ENCODE results near the gene CACNA1S.

CACNA1S gene

DNA sequence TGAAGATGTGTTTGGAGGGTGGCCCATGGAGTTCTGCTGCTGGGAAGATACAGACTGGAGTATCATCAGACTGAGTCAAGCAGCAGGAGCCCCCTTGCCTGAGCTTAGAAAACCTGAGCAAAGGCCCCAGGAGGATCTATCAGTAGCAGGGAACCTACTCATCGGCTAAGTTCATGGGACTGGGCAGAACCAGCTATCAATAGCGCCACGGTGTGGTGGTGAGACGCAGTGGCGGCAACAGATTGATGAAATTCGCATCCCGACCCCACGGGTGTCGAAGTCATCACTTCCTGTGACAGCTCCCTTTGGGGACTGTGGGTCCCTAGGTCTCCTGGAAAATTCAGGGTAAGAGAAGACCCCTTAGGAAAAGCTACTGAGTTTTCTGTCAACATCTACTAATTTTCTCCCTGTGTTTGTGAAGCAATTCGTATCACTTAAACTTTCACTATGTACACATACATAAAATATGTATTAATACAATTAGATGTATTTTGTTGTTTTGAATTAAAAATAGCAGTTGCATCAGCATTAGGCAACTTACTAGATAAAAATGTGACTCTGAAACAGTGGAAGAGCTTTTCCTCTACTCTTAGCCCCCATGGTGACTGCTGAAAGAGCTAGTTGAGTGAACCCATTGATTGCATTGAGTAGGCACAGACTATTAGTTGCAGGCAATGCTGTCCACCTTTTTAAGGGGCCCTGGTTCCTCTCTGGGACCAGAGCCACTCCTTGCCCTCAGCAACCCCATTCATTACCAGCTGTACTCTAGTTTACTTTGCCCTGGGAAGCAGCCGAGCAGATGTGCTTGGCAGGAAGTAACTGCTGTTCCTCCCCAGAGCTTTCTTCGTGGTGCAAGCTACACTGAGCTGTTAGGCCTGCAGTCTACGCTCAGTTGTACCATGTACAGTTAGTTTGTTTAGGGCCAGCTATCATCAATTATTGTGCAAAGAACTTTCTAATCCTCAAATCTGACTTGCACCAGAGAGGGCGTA is 7.3 kb upstream of the CACNA1S start:
- no peak overlapping the region for H3K4me3 ChIP-seq (ENCODE audit: low read depth, low read length)
- TF ChIP-seq, protein P1, sequence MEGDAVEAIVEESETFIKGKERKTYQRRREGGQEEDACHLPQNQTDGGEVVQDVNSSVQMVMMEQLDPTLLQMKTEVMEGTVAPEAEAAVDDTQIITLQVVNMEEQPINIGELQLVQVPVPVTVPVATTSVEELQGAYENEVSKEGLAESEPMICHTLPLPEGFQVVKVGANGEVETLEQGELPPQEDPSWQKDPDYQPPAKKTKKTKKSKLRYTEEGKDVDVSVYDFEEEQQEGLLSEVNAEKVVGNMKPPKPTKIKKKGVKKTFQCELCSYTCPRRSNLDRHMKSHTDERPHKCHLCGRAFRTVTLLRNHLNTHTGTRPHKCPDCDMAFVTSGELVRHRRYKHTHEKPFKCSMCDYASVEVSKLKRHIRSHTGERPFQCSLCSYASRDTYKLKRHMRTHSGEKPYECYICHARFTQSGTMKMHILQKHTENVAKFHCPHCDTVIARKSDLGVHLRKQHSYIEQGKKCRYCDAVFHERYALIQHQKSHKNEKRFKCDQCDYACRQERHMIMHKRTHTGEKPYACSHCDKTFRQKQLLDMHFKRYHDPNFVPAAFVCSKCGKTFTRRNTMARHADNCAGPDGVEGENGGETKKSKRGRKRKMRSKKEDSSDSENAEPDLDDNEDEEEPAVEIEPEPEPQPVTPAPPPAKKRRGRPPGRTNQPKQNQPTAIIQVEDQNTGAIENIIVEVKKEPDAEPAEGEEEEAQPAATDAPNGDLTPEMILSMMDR (conservative IDR thresholded peaks at IDR 0.05; ENCODE audit: low read depth, low read length): peak; percentile 85
- DNase-seq (ENCODE audit: low read depth): peak; percentile 68

DNA sequence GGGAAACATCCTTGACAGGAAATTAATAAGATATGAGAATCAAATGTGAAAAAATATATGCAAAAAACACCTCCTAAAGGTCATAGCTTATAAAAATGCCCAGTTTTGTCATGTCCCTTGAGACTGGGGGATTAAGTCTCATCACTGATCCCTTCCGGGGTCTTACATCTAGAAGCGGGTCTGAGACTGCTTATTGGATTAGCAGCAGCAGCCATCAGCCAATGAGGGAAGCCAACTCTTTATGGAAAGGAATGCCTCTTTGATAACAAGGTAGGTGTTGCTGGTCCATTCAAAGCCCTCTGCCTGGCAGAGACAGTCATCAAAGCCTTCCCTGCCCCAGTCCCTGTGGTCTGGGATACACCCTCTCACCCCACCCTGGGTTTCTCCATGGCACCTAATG is 3.9 kb upstream of the CACNA1S start:
- no peak for DNase-seq (ENCODE audit: low read depth)
- no peak overlapping the region for H3K4me3 ChIP-seq (ENCODE audit: low read depth, low read length)
- TF ChIP-seq, protein P1 (conservative IDR thresholded peaks at IDR 0.05; ENCODE audit: low read depth, low read length): no peak

DNA sequence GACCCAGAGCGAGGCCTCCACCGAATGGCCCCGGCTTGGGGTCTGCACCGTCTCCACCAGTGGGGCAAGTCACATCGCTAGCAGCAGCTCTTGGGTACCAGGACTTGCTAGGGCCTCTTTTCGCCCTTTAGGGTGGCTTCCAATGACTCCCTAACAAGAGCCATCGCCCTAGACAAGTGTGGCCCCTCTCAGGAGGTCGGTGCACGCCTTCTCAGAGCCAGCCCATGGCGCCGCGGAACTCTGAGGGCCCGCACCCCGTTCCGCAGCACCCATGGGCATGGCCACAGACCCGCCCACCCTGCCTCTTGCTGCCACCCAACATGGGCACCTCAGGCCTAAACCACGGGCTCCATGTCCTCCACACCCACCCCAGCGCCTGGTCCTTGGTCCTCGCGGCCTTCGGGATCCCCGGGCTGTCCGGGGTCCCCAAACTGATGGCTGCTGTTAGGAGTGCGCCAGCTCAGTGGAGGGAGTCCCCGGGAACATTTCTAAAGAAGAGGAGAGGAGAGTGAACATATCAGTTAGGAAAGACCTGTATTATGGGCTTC is 3.2 kb upstream of the CACNA1S start:
- DNase-seq (ENCODE audit: low read depth): no peak
- TF ChIP-seq, protein P1 (conservative IDR thresholded peaks at IDR 0.05; ENCODE audit: low read depth, low read length): no peak
- no peak overlapping the region for H3K4me3 ChIP-seq (ENCODE audit: low read depth, low read length)

DNA sequence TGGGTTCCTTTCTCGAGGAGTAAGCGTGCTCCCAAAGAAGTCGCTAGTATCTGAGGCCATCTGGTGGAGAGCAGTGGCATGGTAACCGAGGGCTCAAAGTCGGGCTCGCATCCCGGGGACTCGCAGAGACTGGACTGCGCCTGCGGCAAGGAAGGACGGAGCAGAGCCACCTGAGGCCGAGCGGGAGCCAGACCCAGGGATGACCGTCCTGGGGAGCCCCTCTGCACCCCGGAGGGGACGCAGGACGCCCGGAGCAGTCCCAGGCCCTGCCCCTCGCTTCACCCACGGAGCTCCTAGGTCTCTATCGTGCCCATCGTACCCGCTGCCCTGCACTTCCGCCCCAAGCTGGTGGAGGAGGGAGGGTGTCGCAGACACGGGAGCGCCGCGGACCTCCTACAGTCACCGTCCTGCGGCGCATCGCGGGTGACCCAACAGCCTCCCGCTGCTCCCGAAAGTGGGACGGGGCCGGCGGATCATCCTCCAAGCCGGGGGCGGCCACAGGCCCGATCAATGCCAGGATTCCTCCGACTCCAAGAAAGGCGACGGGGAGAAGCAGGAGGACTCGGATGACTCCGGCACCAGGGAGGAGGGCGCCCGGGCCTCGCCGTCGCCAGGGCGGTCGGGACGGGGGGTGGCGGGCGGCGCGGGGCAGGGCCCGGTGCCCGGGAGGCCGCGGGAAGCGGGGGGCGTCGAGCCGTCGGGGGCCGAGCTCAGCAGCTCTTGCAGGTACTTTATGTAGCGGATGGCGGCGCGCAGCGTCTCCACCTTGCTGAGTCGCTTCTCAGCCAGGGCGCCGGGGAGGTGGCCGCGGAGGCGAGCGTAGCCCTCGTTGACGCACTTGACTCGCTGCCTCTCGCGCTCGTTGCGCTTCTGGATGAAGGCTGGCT is 2.3 kb upstream of the CACNA1S start:
- DNase-seq (ENCODE audit: low read depth): peak; percentile 94
- TF ChIP-seq, protein P1 (conservative IDR thresholded peaks at IDR 0.05; ENCODE audit: low read depth, low read length): peak; percentile 91
- H3K4me3 ChIP-seq (ENCODE audit: low read depth, low read length): peak overlapping the region; percentile 60

DNA sequence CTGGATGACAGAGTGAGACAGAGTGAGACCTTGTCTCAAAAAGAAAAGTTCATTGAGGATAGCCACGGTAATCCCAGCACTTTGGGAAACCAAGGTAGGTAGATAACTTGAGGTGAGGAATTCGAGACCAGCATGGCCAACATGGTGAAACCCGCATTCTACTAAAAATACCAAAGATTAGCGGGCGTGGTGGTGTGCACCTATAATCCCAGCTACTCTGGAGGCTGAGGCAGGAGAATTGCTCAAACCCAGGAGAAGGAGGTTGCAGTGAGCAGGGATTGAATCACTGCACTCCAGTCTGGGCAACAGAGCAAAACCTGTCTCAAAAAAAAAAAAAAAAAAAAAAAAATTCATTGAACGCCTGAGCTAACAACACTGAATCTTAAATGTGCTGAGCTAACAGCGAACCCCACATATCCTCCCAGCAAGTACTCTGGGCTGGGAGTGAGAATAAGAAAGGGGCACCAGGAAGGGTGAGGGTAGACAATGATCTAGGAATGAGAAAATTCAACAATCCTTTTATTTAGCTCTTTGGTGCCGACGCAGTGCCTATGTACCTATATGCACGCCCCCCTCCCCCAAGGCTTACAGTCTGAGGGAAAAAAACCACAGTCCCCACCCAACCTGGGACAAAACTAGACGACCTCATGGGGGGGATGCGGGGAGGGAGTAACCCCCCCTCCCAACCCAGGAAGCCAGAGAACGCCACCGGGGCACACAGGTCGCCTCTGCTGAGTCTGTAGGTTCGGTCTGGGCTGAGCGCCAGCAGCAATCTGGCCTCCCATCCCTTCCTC is 1.4 kb upstream of the CACNA1S start:
- peak; percentile 5 for DNase-seq (ENCODE audit: low read depth)
- TF ChIP-seq, protein P1 (conservative IDR thresholded peaks at IDR 0.05; ENCODE audit: low read depth, low read length): no peak
- H3K4me3 ChIP-seq (ENCODE audit: low read depth, low read length): no peak overlapping the region

DNA sequence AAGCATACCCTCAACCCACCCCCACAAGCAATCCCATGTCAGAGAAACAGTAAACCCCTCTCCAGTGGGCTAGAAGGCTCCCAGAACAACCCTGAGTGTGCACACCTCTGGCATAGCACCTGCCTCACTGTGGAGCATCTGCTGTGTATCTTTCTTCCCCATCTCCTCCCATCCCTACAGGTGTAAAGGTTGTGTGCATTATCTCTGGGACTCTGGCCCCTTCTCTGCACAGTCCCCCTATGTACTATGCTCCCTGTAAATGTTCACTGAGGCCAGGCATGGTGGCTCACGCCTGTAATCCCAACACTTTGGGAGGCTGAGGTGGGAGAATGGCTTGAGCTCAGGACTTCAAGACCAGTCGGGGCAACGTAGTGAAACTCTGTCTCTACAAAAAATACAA is 700 bp upstream of the CACNA1S start:
- no peak for DNase-seq (ENCODE audit: low read depth)
- H3K4me3 ChIP-seq (ENCODE audit: low read depth, low read length): no peak overlapping the region
- TF ChIP-seq, protein P1 (conservative IDR thresholded peaks at IDR 0.05; ENCODE audit: low read depth, low read length): no peak
